ENCODE data around the gene PTPRT.

The PTPRT gene

GRCh38 chr20:43017241-43018030, 172.3 kb downstream of the PTPRT start:
- DNase-seq: no peak

- no peak for DNase-seq
These were observed 173.4 kb downstream of the PTPRT start for GRCh38 chr20:43016257-43016656.

- DNase-seq: no peak
These were observed 174.1 kb downstream of the PTPRT start for GRCh38 chr20:43015566-43015965.

- DNase-seq: no peak
These were observed 175.5 kb downstream of the PTPRT start for GRCh38 chr20:43014206-43014605.

GRCh38 chr20:43011491-43011890, 178.2 kb downstream of the PTPRT start:
- DNase-seq: no peak

- no peak for DNase-seq
These were observed 180.2 kb downstream of the PTPRT start for GRCh38 chr20:43009532-43009931.

GRCh38 chr20:43007525-43007924, 182.2 kb downstream of the PTPRT start:
- DNase-seq: no peak

GRCh38 chr20:43006651-43007375, 182.9 kb downstream of the PTPRT start:
- DNase-seq: no peak

GRCh38 chr20:43003318-43003944, 186.3 kb downstream of the PTPRT start:
- DNase-seq: no peak

- DNase-seq: no peak
These were observed 193.6 kb downstream of the PTPRT start for GRCh38 chr20:42996141-42996540.

GRCh38 chr20:42988319-42988718, 201.4 kb downstream of the PTPRT start:
- DNase-seq: no peak

- DNase-seq: no peak
These were observed 202.2 kb downstream of the PTPRT start for GRCh38 chr20:42987376-42988114.

GRCh38 chr20:42986143-42986773, 203.4 kb downstream of the PTPRT start:
- no peak for DNase-seq

- no peak for DNase-seq
These were observed 204.1 kb downstream of the PTPRT start for GRCh38 chr20:42985628-42986027.

- DNase-seq: no peak
These were observed 207.5 kb downstream of the PTPRT start for GRCh38 chr20:42982218-42982617.

- DNase-seq: no peak
These were observed 208.5 kb downstream of the PTPRT start for GRCh38 chr20:42981253-42981652.

GRCh38 chr20:42979720-42980119, 210.0 kb downstream of the PTPRT start:
- DNase-seq: no peak

- DNase-seq: no peak
These were observed 211.3 kb downstream of the PTPRT start for GRCh38 chr20:42978184-42978974.

GRCh38 chr20:42975974-42976373, 213.7 kb downstream of the PTPRT start:
- DNase-seq: no peak

- DNase-seq: no peak
These were observed 215.4 kb downstream of the PTPRT start for GRCh38 chr20:42974347-42974746.

GRCh38 chr20:42972591-42972990, 217.1 kb downstream of the PTPRT start:
- DNase-seq: no peak

GRCh38 chr20:42968746-42969145, 221.0 kb downstream of the PTPRT start:
- DNase-seq: no peak

Data from hematopoietic multipotent progenitor cell treated with erythropoietin and hydrocortisone succinate and interleukin-3 and kit ligand, for 6 days (in vitro differentiated cells).